Activated CD4-positive, alpha-beta T cell treated with anti-CD3 and anti-CD28 coated beads, Interleukin-10, Interleukin-2, amounts not matched to agents 100 ng/mL and 50 ng/mL, durations not matched to agents 16 hours and 8 hours (primary cell): ENCODE results near the gene PSMD3.

ENCODE experiments used
- DNase-seq: peaks from one replicate; pipeline ENCODE4 v3.0.0-alpha.2; 2020

Gene PSMD3

GRCh38 chr17:40024901-40025300 is 44.3 kb downstream of the PSMD3 start:
- no peak for DNase-seq

- DNase-seq, result no peak
These were observed 45.0 kb downstream of the PSMD3 start for GRCh38 chr17:40025559-40025958.

- peak; percentile 45 for DNase-seq
These were observed 45.6 kb downstream of the PSMD3 start for GRCh38 chr17:40025991-40026815.

- peak; percentile 83 for DNase-seq
These were observed 46.4 kb downstream of the PSMD3 start for GRCh38 chr17:40026816-40027613.

- no peak for DNase-seq
These were observed 47.0 kb downstream of the PSMD3 start for GRCh38 chr17:40027614-40028012.

- no peak for DNase-seq
These were observed 48.0 kb downstream of the PSMD3 start for GRCh38 chr17:40028595-40028994.

- no peak for DNase-seq
These were observed 51.1 kb downstream of the PSMD3 start for GRCh38 chr17:40031706-40032105.

- no peak for DNase-seq
These were observed 52.0 kb downstream of the PSMD3 start for GRCh38 chr17:40032322-40033320.

GRCh38 chr17:40033339-40033738 is 52.7 kb downstream of the PSMD3 start:
- DNase-seq, result no peak

GRCh38 chr17:40034426-40035161 is 54.0 kb downstream of the PSMD3 start:
- DNase-seq, result no peak

GRCh38 chr17:40035162-40035559 is 54.6 kb downstream of the PSMD3 start:
- no peak for DNase-seq

- DNase-seq, result no peak
These were observed 58.4 kb downstream of the PSMD3 start for GRCh38 chr17:40038882-40039513.

GRCh38 chr17:40041196-40041595 is 60.6 kb downstream of the PSMD3 start:
- DNase-seq, result no peak
